HCT116 (cell line): ENCODE results near the gene ZNF646. TPM values are rescaled to one million over a fixed set of nuclear protein-coding genes. Genes with fewer than 3 reads are reported as not detected.

Experiments
- ATAC-seq: fragments of 200-7000 bp; cut with Tn5 transposase; 2 replicates; pipeline ENCODE4 v1.9.1; 2020; ENCODE audit warnings: mild to moderate bottlenecking, moderate library complexity
- BruUV-seq: library from RNA; stranded (reverse); fragments of 400-500 nt; replicated peaks from 2 replicates; lab custom pipeline; 2021; lab: Mats Ljungman, UMichigan
- CTCF ChIA-PET: fragments of 300-600 bp; sonication (Branson Sonifier 250); formaldehyde crosslinking; loops from one replicate; lab custom pipeline; 2021; ENCODE audit warnings: antibody characterized with exemption; lab: Charles Lee
- POLR2A ChIA-PET: fragments of 300-600, 350-600 bp; sonication (Branson Sonifier 250); formaldehyde crosslinking; loops from one replicate; lab custom pipeline; 2021; ENCODE audit warnings: antibody characterized with exemption; lab: Charles Lee
- RAD21 ChIA-PET, 2 experiments: fragments of 300-600 bp; sonication (Branson Sonifier 250); formaldehyde crosslinking; loops; one replicate each; lab custom pipeline; 2023; ENCODE audit warnings: low total read pairs in 2 of 2; ENCODE audit not compliant: uncharacterized antibody in 2 of 2, unreplicated experiment in 2 of 2, low non-redundant PET in 1 of 2; lab: Charles Lee
- DNase-seq: peaks from one replicate; pipeline ENCODE4 v3.0.0-alpha.2; 2010; ENCODE audit warnings: low read depth, low spot score
- H2AFZ ChIP-seq: fragments of 200-600 bp; shearing (Covaris generic), sonication (generic); 2 replicates; pipeline ENCODE4 v1.6.1; 2017; ENCODE audit warnings: low read depth, mixed run types, mixed read lengths, antibody characterized with exemption, low read length; ENCODE audit not compliant: poor library complexity, severe bottlenecking
- H3K27ac ChIP-seq: 2 replicates; pipeline ENCODE4 v1.5.1; 2012; ENCODE audit warnings: low read depth, low read length
- H3K27me3 ChIP-seq: fragments of 200-600 bp; sonication (generic); 2 replicates; pipeline ENCODE4 v1.6.1; 2016; ENCODE audit warnings: mixed run types, low read length, mixed read lengths; ENCODE audit not compliant: insufficient read depth
- H3K36me3 ChIP-seq, 2 experiments: fragments of 200-500 bp in 1 of 2; fragments of 200-600 bp in 1 of 2; sonication (Bioruptor generic) in 1 of 2; sonication (generic) in 1 of 2; 2 replicates each; pipeline versions ENCODE4 v1.5.1 to v1.6.1; 2014 to 2016; ENCODE audit warnings: low read length in 2 of 2, inconsistent platforms in 1 of 2, mixed read lengths in 1 of 2, mixed run types in 1 of 2; ENCODE audit not compliant: insufficient read depth in 2 of 2, control insufficient read depth in 1 of 2
- H3K4me1 ChIP-seq, 2 experiments: fragments of 200-600 bp in 1 of 2; sonication (generic) in 1 of 2; 2 replicates each; pipeline versions ENCODE4 v1.5.1 to v1.6.1; 2012 to 2017; ENCODE audit warnings: low read length in 2 of 2, inconsistent platforms in 1 of 2, mild to moderate bottlenecking in 1 of 2, mixed read lengths in 1 of 2, mixed run types in 1 of 2, moderate library complexity in 1 of 2; ENCODE audit not compliant: insufficient read depth in 2 of 2, control insufficient read depth in 1 of 2
- H3K4me2 ChIP-seq: fragments of 200-600 bp; sonication (generic); 2 replicates; pipeline ENCODE4 v1.6.1; 2017; ENCODE audit warnings: mixed run types, low read length, mixed read lengths
- H3K4me3 ChIP-seq, 2 experiments: fragments of 200-600 bp in 1 of 2; sonication (generic) in 1 of 2; replicated peaks in 1 of 2; 2 replicates each; pipeline ENCODE4 v1.5.1; 2011 to 2016; ENCODE audit warnings: low read length in 2 of 2, control low read depth in 1 of 2, low read depth in 1 of 2, mild to moderate bottlenecking in 1 of 2, mixed read lengths in 1 of 2, mixed run types in 1 of 2
- H3K79me2 ChIP-seq: fragments of 200-600 bp; sonication (generic); 2 replicates; pipeline ENCODE4 v1.6.1; 2017; ENCODE audit warnings: mild to moderate bottlenecking, mixed run types, low read length, moderate library complexity, mixed read lengths; ENCODE audit not compliant: insufficient read depth
- H3K9ac ChIP-seq: fragments of 200-600 bp; sonication (generic); 2 replicates; pipeline ENCODE4 v1.6.1; 2016; ENCODE audit warnings: low read length, mixed read lengths
- H3K9me2 ChIP-seq: fragments of 200-600 bp; sonication (generic), shearing (Covaris generic); 2 replicates; pipeline ENCODE4 v1.6.1; 2017; ENCODE audit warnings: mixed run types, mild to moderate bottlenecking, moderate library complexity; ENCODE audit not compliant: insufficient read depth
- H3K9me3 ChIP-seq, 2 experiments: fragments of 200-500 bp in 1 of 2; fragments of 200-600 bp in 1 of 2; sonication (Bioruptor generic) in 1 of 2; sonication (generic) in 1 of 2; 2 replicates each; pipeline ENCODE4 v1.6.1; 2014 to 2017; ENCODE audit warnings: low read length in 2 of 2, mixed read lengths in 2 of 2, inconsistent platforms in 1 of 2, low read depth in 1 of 2, mild to moderate bottlenecking in 1 of 2, mixed run types in 1 of 2, moderate library complexity in 1 of 2; ENCODE audit not compliant: control insufficient read depth in 1 of 2, insufficient read depth in 1 of 2
- H4K20me1 ChIP-seq: fragments of 200-600 bp; sonication (generic), shearing (Covaris generic); 2 replicates; pipeline ENCODE4 v1.6.1; 2017; ENCODE audit warnings: mixed run types, mild to moderate bottlenecking, moderate library complexity; ENCODE audit not compliant: insufficient read depth
- ATF3 ChIP-seq: IDR thresholded peaks from 2 replicates; pipeline ENCODE4 v1.6.1; 2012
- CBX3 ChIP-seq: IDR thresholded peaks from 2 replicates; pipeline ENCODE4 v1.6.1; 2012; ENCODE audit warnings: low read depth
- CEBPB ChIP-seq: IDR thresholded peaks from 2 replicates; pipeline ENCODE4 v1.6.1; 2012; ENCODE audit warnings: low read depth
- ELF1 ChIP-seq: IDR thresholded peaks from 2 replicates; pipeline ENCODE4 v1.6.1; 2012; ENCODE audit warnings: low read depth, borderline replicate concordance
- EZH2 ChIP-seq: fragments of 200-600 bp; sonication (generic); IDR thresholded peaks from 2 replicates; pipeline ENCODE4 v1.6.1; 2017; ENCODE audit warnings: antibody characterized with exemption, mixed run types
- EZH2phosphoT487 ChIP-seq: fragments of 200-600 bp; IDR thresholded peaks from 2 replicates; pipeline ENCODE4 v1.6.1; 2018; ENCODE audit warnings: antibody characterized with exemption, borderline replicate concordance
- FOSL1 ChIP-seq: IDR thresholded peaks from 2 replicates; pipeline ENCODE4 v1.6.1; 2012; ENCODE audit warnings: low read depth
- JUND ChIP-seq: IDR thresholded peaks from 2 replicates; pipeline ENCODE4 v1.6.1; 2012
- MAX ChIP-seq: IDR thresholded peaks from 2 replicates; pipeline ENCODE4 v1.6.1; 2012
- POLR2AphosphoS5 ChIP-seq: IDR thresholded peaks from 2 replicates; pipeline ENCODE4 v1.6.1; 2011; ENCODE audit warnings: mild to moderate bottlenecking, low read depth, low read length, moderate library complexity
- RAD21 ChIP-seq: IDR thresholded peaks from 2 replicates; pipeline ENCODE4 v1.6.1; 2012; ENCODE audit warnings: low read depth, mild to moderate bottlenecking
- SRF ChIP-seq: IDR thresholded peaks from 2 replicates; pipeline ENCODE4 v1.6.1; 2012; ENCODE audit warnings: low read depth
- TCF7L2 ChIP-seq: IDR thresholded peaks from 2 replicates; pipeline ENCODE4 v1.7.0; 2011; ENCODE audit warnings: borderline replicate concordance, inconsistent platforms; ENCODE audit not compliant: insufficient read depth, insufficient read length; ENCODE audit errors: extremely low read depth
- YY1 ChIP-seq: IDR thresholded peaks from 2 replicates; pipeline ENCODE4 v1.6.1; 2011; ENCODE audit warnings: low read length, low read depth, moderate library complexity, mild to moderate bottlenecking; ENCODE audit not compliant: insufficient replicate concordance; ENCODE audit errors: extremely low read depth
- ZFX ChIP-seq: fragments of 450-650 bp; IDR thresholded peaks from 2 replicates; pipeline ENCODE4 v1.6.1; 2017
- intact Hi-C: fragments of 100-400 bp; cut with micrococcal nuclease; formaldehyde crosslinking; loops from 2 replicates; pipeline ENCODE4 v1.10.0; 2022
- total RNA-seq: library from RNA; stranded (reverse); gene quantifications from one replicate; pipeline ENCODE4 v1.2.1, GENCODE V29; 2021; ENCODE audit not compliant: unreplicated experiment
- TF ChIP-seq, protein P1 (sequence below), 3 experiments: fragments of 200-600 bp in 1 of 3; sonication (generic) in 1 of 3; IDR thresholded peaks in 2 of 3; conservative IDR thresholded peaks in 1 of 3; 2 replicates each; pipeline ENCODE4 v1.5.1; 2012 to 2017; ENCODE audit warnings: low read depth in 2 of 3, low read length in 2 of 3, antibody characterized with exemption in 1 of 3, borderline replicate concordance in 1 of 3, control low read depth in 1 of 3, mild to moderate bottlenecking in 1 of 3, mixed read lengths in 1 of 3, mixed run types in 1 of 3, moderate library complexity in 1 of 3; ENCODE audit not compliant: insufficient read depth in 1 of 3
- TF ChIP-seq, protein P2 (sequence below): IDR thresholded peaks from 2 replicates; pipeline ENCODE4 v1.6.1; 2012; ENCODE audit warnings: low read depth

The ZNF646 gene
- total RNA-seq, 1 experiment from 2014 or later: 17.7 TPM

GRCh38 chr16:31077024-31077423 is 2.8 kb downstream of the ZNF646 start:
- H3K4me3 ChIP-seq: no peak overlapping the region
- no peaks in the 10 kb centered on the region for H3K27me3 ChIP-seq
- no TSS peak for BruUV-seq
- intact Hi-C loops: loop anchor here (10.0 kb wide), 1 partner anchor 378 kb away; the partner anchor contains the start of gene ARMC5
- H3K36me3 ChIP-seq: peaks cover 14 to 42% of the 10 kb centered on the region in 2 experiments
- ATAC-seq (no peak), DNase-seq (no peak)
- no peak for TF ChIP-seq CEBPB
- no peak for TF ChIP-seq RAD21
- TF ChIP-seq TCF7L2: no peak
- TF ChIP-seq, protein P1, sequence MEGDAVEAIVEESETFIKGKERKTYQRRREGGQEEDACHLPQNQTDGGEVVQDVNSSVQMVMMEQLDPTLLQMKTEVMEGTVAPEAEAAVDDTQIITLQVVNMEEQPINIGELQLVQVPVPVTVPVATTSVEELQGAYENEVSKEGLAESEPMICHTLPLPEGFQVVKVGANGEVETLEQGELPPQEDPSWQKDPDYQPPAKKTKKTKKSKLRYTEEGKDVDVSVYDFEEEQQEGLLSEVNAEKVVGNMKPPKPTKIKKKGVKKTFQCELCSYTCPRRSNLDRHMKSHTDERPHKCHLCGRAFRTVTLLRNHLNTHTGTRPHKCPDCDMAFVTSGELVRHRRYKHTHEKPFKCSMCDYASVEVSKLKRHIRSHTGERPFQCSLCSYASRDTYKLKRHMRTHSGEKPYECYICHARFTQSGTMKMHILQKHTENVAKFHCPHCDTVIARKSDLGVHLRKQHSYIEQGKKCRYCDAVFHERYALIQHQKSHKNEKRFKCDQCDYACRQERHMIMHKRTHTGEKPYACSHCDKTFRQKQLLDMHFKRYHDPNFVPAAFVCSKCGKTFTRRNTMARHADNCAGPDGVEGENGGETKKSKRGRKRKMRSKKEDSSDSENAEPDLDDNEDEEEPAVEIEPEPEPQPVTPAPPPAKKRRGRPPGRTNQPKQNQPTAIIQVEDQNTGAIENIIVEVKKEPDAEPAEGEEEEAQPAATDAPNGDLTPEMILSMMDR (IDR thresholded peaks at IDR 0.05 in 2 of 3, conservative IDR thresholded peaks at IDR 0.05 in 1 of 3; ENCODE audit: borderline replicate concordance in 1 of 3, insufficient read depth in 1 of 3, low read depth in 2 of 3, low read length in 2 of 3): no peak
- no peak for TF ChIP-seq JUND
- no peak for TF ChIP-seq EZH2phosphoT487
- no peak for TF ChIP-seq EZH2
- no peak for TF ChIP-seq POLR2AphosphoS5
- TF ChIP-seq SRF: no peak
- TF ChIP-seq ZFX: no peak
- TF ChIP-seq CBX3: no peak
- TF ChIP-seq, protein P2, sequence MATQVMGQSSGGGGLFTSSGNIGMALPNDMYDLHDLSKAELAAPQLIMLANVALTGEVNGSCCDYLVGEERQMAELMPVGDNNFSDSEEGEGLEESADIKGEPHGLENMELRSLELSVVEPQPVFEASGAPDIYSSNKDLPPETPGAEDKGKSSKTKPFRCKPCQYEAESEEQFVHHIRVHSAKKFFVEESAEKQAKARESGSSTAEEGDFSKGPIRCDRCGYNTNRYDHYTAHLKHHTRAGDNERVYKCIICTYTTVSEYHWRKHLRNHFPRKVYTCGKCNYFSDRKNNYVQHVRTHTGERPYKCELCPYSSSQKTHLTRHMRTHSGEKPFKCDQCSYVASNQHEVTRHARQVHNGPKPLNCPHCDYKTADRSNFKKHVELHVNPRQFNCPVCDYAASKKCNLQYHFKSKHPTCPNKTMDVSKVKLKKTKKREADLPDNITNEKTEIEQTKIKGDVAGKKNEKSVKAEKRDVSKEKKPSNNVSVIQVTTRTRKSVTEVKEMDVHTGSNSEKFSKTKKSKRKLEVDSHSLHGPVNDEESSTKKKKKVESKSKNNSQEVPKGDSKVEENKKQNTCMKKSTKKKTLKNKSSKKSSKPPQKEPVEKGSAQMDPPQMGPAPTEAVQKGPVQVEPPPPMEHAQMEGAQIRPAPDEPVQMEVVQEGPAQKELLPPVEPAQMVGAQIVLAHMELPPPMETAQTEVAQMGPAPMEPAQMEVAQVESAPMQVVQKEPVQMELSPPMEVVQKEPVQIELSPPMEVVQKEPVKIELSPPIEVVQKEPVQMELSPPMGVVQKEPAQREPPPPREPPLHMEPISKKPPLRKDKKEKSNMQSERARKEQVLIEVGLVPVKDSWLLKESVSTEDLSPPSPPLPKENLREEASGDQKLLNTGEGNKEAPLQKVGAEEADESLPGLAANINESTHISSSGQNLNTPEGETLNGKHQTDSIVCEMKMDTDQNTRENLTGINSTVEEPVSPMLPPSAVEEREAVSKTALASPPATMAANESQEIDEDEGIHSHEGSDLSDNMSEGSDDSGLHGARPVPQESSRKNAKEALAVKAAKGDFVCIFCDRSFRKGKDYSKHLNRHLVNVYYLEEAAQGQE: no peak
- no peak for TF ChIP-seq YY1
- TF ChIP-seq ATF3: no peak
- no peak for TF ChIP-seq FOSL1
- TF ChIP-seq ELF1: no peak
- TF ChIP-seq MAX: no peak
- H3K27ac ChIP-seq: no peak overlapping the region
- no peaks in the 10 kb centered on the region for H4K20me1 ChIP-seq
- H3K9ac ChIP-seq: no peak overlapping the region
- no peaks in the 10 kb centered on the region for H3K9me3 ChIP-seq
- no peak overlapping the region for H3K4me2 ChIP-seq
- no peak overlapping the region for H2AFZ ChIP-seq
- ChIA-PET CTCF (no interaction called here), RAD21 (no interaction called here), POLR2A (no interaction called here)
- no peaks in the 10 kb centered on the region for H3K9me2 ChIP-seq
- H3K4me1 ChIP-seq: peaks cover 3 to 14% of the 10 kb centered on the region in 2 experiments; a peak in 3 of 4 replicates
- peaks cover 49% of the 10 kb centered on the region for H3K79me2 ChIP-seq
